ENCODE data around the gene SEC16A.

Gene SEC16A

GRCh38 chr9:136399176-136400037, 83.4 kb downstream of the SEC16A start:
- no peak for DNase-seq

GRCh38 chr9:136398286-136398685, 84.6 kb downstream of the SEC16A start:
- DNase-seq: no peak

- no peak for DNase-seq
Measured at GRCh38 chr9:136397643-136398042, 85.2 kb downstream of the SEC16A start.

- no peak for DNase-seq
Measured at GRCh38 chr9:136396219-136396515, 86.7 kb downstream of the SEC16A start.

- no peak for DNase-seq
Measured at GRCh38 chr9:136395345-136396218, 87.3 kb downstream of the SEC16A start.

GRCh38 chr9:136395020-136395340, 87.9 kb downstream of the SEC16A start:
- DNase-seq: no peak

GRCh38 chr9:136394312-136395019, 88.4 kb downstream of the SEC16A start:
- DNase-seq: no peak

GRCh38 chr9:136393531-136393930, 89.3 kb downstream of the SEC16A start:
- no peak for DNase-seq

- no peak for DNase-seq
Measured at GRCh38 chr9:136392538-136393449, 90.0 kb downstream of the SEC16A start.

GRCh38 chr9:136391737-136392537, 90.9 kb downstream of the SEC16A start:
- DNase-seq: no peak

Measured in NCI-H1930 (cell line).